ENCODE data around the gene CDC42SE2. TPM values are rescaled to one million over a fixed set of nuclear protein-coding genes. Genes with fewer than 3 reads are reported as not detected.

CDC42SE2 gene
- total RNA-seq, 1 experiment from 2014 or later, result 39.6 TPM

DNA sequence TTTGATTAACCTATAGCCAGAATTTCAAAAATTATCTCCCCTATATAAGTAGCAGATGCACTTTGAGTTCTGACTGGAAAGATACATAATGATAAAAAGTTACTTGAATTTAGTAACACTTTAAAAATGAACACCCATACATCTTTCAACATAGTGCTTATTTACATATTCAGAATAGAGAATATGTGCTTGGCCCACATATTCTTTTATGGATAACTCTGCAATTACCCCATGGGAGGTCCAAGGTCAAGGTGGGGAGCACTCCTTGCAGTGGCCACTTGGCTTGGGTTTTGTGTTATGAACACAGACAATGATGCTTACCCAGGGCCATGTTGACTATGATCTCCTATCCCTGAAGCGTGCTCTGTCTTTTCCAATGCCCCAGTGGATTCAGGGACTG lies 169.3 kb downstream of the CDC42SE2 start:
- DNase-seq (ENCODE audit: low read depth), result no peak

GRCh38 chr5:131436081-131436480 lies 172.2 kb downstream of the CDC42SE2 start:
- DNase-seq (ENCODE audit: low read depth), result no peak

GRCh38 chr5:131441184-131441583 lies 177.3 kb downstream of the CDC42SE2 start:
- no peak for DNase-seq (ENCODE audit: low read depth)

Other genes starting within 250 kb of the CDC42SE2 start
- 346 and 408 TPM in 2 replicates for gene HINT1, start 98.8 kb upstream of the CDC42SE2 start, total RNA-seq (2014; rRNA removed; shearing (Covaris generic))
- gene LYRM7, start 93.1 kb upstream of the CDC42SE2 start, total RNA-seq (2014; rRNA removed; shearing (Covaris generic)), result 14.9 and 22.0 TPM in 2 replicates

Data from Daoy (cell line).